Spleen (tissue), 7 donors: Measurements from ENCODE around the gene RAB11B.

Experiments used
- POLR2A ChIP-seq, 3 donors: fragments of 450-650 bp; IDR thresholded peaks; one replicate each; pipeline ENCODE4 v1.5.1; 2017; ENCODE audit warnings: antibody characterized with exemption in 3 of 3, mild to moderate bottlenecking in 1 of 3
- TF ChIP-seq, protein P1 (sequence below), 11 experiments: fragments of 200-600 bp in 7 of 11; fragments of 450-650 bp in 4 of 11; sonication (generic) in 4 of 11; IDR thresholded peaks in 8 of 11; conservative IDR thresholded peaks in 3 of 11; 1 replicate in 7 of 11; 2 replicates in 4 of 11; pipeline versions ENCODE4 v1.4.0 to v1.8.0; 2016 to 2021; ENCODE audit warnings: antibody characterized with exemption in 11 of 11, inconsistent platforms in 4 of 11, mild to moderate bottlenecking in 1 of 11
- donor health status: DM: no; HTN: no; CAD: no; lungs with moderate emphysema.
- donor health status: DM: no; HTN: no; CAD: no.
- donor health status: DM: no; HTN: no; CAD: no.

DNA sequence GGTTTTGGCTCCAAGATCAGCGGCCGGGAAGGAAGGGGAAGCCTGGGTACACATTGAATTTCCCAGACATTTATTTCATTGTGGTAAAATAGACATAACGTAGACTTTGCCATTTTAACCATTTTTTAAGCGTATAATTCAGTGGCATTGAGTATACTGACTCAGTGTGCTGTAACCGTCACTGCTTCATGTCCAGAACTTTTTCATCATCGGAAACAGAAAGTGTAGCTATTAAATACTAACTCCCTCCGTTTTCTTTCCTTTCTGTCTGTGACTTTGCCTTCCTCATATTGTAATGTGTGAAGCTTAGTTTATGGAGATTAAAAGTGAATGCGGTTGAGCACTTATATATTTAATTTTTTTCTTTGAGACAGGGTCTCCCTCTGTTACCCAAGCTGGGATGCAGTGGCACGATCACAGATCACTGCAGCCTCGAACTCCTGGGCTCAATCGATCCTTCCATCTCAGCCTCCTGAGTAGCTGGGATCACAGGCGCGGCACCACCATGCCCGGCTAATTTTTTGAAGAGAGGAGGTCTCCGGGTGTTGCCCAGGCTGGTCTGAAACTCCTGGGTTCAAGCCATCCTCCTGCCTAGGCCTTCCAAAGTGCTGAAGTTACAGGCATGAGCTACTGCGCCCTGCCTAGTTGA lies 56.0 kb downstream of the RAB11B start:
- TF ChIP-seq, protein P1, sequence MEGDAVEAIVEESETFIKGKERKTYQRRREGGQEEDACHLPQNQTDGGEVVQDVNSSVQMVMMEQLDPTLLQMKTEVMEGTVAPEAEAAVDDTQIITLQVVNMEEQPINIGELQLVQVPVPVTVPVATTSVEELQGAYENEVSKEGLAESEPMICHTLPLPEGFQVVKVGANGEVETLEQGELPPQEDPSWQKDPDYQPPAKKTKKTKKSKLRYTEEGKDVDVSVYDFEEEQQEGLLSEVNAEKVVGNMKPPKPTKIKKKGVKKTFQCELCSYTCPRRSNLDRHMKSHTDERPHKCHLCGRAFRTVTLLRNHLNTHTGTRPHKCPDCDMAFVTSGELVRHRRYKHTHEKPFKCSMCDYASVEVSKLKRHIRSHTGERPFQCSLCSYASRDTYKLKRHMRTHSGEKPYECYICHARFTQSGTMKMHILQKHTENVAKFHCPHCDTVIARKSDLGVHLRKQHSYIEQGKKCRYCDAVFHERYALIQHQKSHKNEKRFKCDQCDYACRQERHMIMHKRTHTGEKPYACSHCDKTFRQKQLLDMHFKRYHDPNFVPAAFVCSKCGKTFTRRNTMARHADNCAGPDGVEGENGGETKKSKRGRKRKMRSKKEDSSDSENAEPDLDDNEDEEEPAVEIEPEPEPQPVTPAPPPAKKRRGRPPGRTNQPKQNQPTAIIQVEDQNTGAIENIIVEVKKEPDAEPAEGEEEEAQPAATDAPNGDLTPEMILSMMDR (IDR thresholded peaks at IDR 0.05 in 8 of 11, conservative IDR thresholded peaks at IDR 0.05 in 3 of 11), result no peak
- no peak for TF ChIP-seq POLR2A (IDR thresholded peaks at IDR 0.05)
